ENCODE results near the gene C4BPA. TPM values are rescaled to one million over a fixed set of nuclear protein-coding genes. Genes with fewer than 3 reads are reported as not detected.
A peak's percentile ranks its signal among the peaks of the same experiment; 100 is the strongest.

The C4BPA gene
- total RNA-seq, 2 donors from 2014 or later, result 8.9 to 23.1 TPM

- no peak overlapping the region for H3K4me3 ChIP-seq
- no peak for TF ChIP-seq POLR2A (IDR thresholded peaks at IDR 0.05)
- no peak for TF ChIP-seq CTCF (IDR thresholded peaks at IDR 0.05)
- ATAC-seq (no peak), DNase-seq (no peak)
- no peak overlapping the region for H3K27ac ChIP-seq
- H3K36me3 ChIP-seq (replicated peaks in 1 of 2; ENCODE audit: insufficient read depth in 1 of 2, low read depth in 2 of 2), result no peaks in the 10 kb centered on the region
- no peaks in the 10 kb centered on the region for H3K9me3 ChIP-seq
- no peaks in the 10 kb centered on the region for H3K4me1 ChIP-seq
- intact Hi-C loops (cut with DNase I), result no loop called here
- H3K27me3 ChIP-seq, result no peaks in the 10 kb centered on the region
- WGBS, 2 donors, result 62 to 72% methylated on average over 2 of the region's 2 CpGs
Measured at GRCh38 chr1:207179036-207179435, 75.0 kb downstream of the C4BPA start.

- Histone ChIP-seq H3K4me3 (no peak overlapping the region), H3K36me3 (replicated peaks in 1 of 2; ENCODE audit: insufficient read depth in 1 of 2, low read depth in 2 of 2) (no peaks in the 10 kb centered on the region), H3K4me1 (no peaks in the 10 kb centered on the region), H3K9me3 (no peaks in the 10 kb centered on the region), H3K27ac (no peak overlapping the region), H3K27me3 (no peaks in the 10 kb centered on the region)
- DNase-seq (no peak), ATAC-seq (no peak)
- intact Hi-C loops (cut with DNase I), result no loop called here
- TF ChIP-seq POLR2A (IDR thresholded peaks at IDR 0.05) (no peak), CTCF (IDR thresholded peaks at IDR 0.05) (peak in 2 of 7 experiments; percentile 21 to 23)
Measured at GRCh38 chr1:207181847-207182246, 77.8 kb downstream of the C4BPA start.

DNA sequence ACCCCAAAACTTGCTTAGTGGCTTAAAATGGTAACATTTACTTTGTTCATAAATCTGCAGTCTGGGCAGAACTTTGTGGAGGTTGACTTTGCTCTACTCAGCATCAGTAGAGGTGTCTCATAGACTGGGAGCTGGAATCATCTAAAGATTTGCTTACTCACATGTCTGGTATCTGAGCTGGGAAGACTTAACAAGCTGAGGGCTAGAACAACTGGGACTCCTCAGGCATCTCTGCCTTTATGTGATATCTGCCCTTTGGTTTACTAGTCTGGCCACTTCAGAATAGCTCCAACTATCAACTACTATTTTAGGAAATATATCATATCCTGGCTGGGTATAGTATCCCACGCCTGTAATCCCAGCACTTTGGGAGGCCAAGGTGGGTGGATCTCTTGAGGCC, 82.5 kb downstream of the C4BPA start:
- Histone ChIP-seq H3K36me3 (replicated peaks in 1 of 2; ENCODE audit: insufficient read depth in 1 of 2, low read depth in 2 of 2) (no peaks in the 10 kb centered on the region), H3K27ac (no peak overlapping the region), H3K9me3 (no peaks in the 10 kb centered on the region), H3K4me1 (no peaks in the 10 kb centered on the region), H3K4me3 (no peak overlapping the region), H3K27me3 (no peaks in the 10 kb centered on the region)
- DNase-seq (no peak), ATAC-seq (no peak)
- intact Hi-C loops (cut with DNase I), result no loop called here
- 75 to 88% methylated on average over 1 of the region's 1 CpG for WGBS, 2 donors
- TF ChIP-seq POLR2A (IDR thresholded peaks at IDR 0.05), result no peak
- no peak for TF ChIP-seq CTCF (IDR thresholded peaks at IDR 0.05)

- Histone ChIP-seq H3K9me3 (no peaks in the 10 kb centered on the region), H3K27me3 (no peaks in the 10 kb centered on the region), H3K36me3 (replicated peaks in 1 of 2; ENCODE audit: insufficient read depth in 1 of 2, low read depth in 2 of 2) (no peaks in the 10 kb centered on the region), H3K27ac (no peak overlapping the region), H3K4me1 (no peaks in the 10 kb centered on the region), H3K4me3 (no peak overlapping the region)
- ATAC-seq (no peak), DNase-seq (no peak)
- WGBS, 2 donors, result 31 to 39% methylated on average over 1 of the region's 1 CpG
- no peak for TF ChIP-seq POLR2A (IDR thresholded peaks at IDR 0.05)
- TF ChIP-seq CTCF (IDR thresholded peaks at IDR 0.05), result no peak
- intact Hi-C loops (cut with DNase I), result no loop called here
Measured at GRCh38 chr1:207188901-207189300, 84.9 kb downstream of the C4BPA start.

DNA sequence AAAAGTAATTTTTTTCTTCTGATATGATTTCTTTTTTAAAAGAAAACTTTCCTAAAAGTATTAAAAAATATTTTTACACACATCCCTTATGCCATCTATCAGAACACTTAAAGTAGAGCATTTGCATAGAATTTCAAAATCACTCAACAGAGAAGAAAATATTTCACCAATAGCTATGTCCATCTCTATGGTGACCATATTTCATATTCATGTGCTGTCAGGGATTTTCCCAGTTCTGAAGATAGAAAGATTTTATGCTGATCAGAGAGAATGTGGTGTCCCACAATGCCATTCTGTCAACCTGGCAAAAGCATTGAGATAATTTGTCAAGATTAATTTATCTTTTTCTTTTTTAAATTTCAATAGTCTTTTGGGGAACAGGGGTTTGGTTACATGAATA, 87.0 kb downstream of the C4BPA start:
- Histone ChIP-seq H3K27ac (no peak overlapping the region), H3K36me3 (replicated peaks in 1 of 2; ENCODE audit: insufficient read depth in 1 of 2, low read depth in 2 of 2) (no peaks in the 10 kb centered on the region), H3K27me3 (no peaks in the 10 kb centered on the region), H3K9me3 (no peaks in the 10 kb centered on the region), H3K4me3 (no peak overlapping the region), H3K4me1 (no peaks in the 10 kb centered on the region)
- intact Hi-C loops (cut with DNase I), result no loop called here
- no peak for ATAC-seq
- DNase-seq, result no peak
- no peak for TF ChIP-seq POLR2A (IDR thresholded peaks at IDR 0.05)
